ENCODE measurements around the gene NT5C.

NT5C gene

DNA sequence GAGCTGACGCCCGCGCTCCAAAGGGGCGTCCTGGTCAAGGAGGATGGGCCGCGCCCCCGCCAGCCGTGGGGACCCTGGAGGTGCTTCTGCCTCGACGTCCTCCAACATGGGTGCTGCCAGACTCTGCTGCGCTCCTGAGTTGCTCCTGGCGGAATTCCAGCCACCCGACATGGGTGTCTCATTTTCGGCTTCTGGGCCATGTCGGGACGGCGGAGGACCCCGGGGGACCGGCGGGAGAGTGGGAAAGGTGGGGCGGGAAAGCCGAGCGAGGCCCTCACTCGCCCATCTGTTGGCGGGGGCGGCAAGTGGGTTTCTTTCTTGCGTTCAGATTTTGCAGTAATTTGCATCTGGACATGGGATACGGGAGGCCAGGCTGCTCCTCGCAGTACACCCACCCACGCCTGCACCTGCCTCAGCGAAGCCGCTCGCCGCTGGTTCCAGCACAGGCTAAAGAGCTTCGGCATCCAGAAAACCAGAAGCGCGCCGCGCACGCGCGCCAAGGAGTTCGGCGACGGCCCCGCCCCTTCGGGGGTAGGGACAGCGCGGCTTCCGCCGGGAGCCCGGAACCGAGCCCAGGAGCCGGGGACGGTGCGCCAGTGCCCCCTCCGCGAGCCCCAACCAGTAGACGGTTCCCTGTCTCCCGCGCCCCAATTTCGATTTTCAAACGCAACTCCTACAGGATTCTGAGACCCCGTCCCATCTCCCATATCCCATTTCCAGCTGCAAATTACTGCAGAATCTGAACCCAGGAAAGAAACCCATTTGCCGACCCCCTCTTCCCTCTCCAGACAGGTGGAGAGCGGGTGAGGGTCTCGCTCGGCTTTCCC is 21.9 kb downstream of the NT5C start, which contains the start of gene ARMC7:
TSS of gene ARMC7 (plus strand) at position 563 of the 827 bp plus-strand sequence. CDS start 320 bp downstream, outside the sequence.
- TF ChIP-seq GATA3 (IDR thresholded peaks at IDR 0.05; ENCODE audit: low read depth, low read length) = no peak
- TF ChIP-seq GATA2 (IDR thresholded peaks at IDR 0.05; ENCODE audit: low read depth, low read length) = no peak

GRCh38 chr17:75109046-75109406 is 22.5 kb downstream of the NT5C start:
- no peak for TF ChIP-seq GATA2 (IDR thresholded peaks at IDR 0.05; ENCODE audit: low read depth, low read length)
- no peak for TF ChIP-seq GATA3 (IDR thresholded peaks at IDR 0.05; ENCODE audit: low read depth, low read length)

DNA sequence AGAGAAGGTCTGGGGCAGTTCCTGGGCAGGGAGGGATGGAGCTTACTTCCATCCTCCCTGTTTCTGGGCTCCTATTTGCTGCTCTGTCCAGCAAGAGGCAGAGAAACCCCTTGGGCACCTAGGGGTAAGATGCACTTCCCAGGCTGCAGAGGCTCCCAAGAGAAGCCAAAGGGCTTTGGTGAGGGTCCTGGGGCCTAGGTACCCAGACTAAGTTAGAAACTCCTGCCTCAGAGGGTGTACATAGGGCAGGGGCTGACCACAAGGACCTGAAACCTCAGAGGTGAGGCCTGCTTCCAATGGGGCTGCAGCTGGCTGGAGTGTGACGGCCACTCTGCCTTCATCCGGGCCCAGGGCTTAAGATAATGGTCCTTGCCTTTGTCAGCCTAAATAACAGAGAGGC is 23.3 kb downstream of the NT5C start:
- no peak for TF ChIP-seq GATA2 (IDR thresholded peaks at IDR 0.05; ENCODE audit: low read depth, low read length)
- no peak for TF ChIP-seq GATA3 (IDR thresholded peaks at IDR 0.05; ENCODE audit: low read depth, low read length)

GRCh38 chr17:75105126-75106080 is 26.1 kb downstream of the NT5C start:
- no peak; the same call in 1 of the 2 replicates for TF ChIP-seq GATA2 (IDR thresholded peaks at IDR 0.05; ENCODE audit: low read depth, low read length)
- no peak for TF ChIP-seq GATA3 (IDR thresholded peaks at IDR 0.05; ENCODE audit: low read depth, low read length)

DNA sequence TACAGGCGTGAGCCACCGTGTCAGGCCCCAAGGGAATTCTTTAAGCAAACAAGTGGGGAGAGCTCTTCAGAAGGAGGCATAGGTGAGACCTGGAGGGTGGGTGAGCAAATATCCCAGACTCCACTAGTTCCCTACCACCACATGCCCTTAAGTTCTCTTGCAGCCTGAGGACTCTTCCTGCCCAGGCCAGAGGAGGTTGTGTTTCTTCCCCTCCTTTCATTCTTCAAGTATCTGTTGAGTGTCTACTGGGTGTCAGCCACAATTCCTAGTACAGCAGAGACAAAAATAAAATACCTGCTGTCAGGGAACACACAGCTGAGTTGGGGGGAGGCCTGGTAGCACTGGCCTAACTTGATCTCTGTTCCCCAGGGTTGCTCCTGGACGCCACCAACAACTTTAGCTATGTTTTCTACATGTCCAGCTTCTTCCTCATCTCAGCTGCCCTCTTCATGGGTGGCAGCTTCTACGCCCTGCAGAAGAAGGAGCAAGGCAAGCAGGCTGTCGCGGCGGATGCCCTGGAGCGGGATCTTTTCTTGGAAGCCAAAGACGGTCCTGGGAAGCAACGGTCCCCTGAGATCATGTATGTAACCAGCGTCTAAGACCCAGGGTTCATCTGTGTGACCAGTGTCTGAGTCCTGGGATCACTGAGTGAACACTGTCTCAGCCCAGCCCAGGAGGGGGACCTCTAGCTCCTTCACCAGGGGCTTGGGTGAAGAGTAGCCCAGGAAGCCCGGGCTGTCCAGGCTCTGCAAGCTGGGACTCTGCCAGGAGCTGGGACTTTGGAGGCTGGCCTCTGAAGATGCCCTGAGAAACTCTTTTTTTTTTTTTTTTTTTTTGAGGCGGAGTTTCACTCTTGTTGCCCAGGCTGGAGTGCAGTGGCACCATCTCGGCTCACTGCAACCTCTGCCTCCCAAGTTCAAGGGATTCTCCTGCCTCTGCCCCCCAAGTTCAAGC is 27.7 kb downstream of the NT5C start:
- TF ChIP-seq GATA2 (IDR thresholded peaks at IDR 0.05; ENCODE audit: low read depth, low read length) (no peak), GATA3 (IDR thresholded peaks at IDR 0.05; ENCODE audit: low read depth, low read length) (no peak)

DNA sequence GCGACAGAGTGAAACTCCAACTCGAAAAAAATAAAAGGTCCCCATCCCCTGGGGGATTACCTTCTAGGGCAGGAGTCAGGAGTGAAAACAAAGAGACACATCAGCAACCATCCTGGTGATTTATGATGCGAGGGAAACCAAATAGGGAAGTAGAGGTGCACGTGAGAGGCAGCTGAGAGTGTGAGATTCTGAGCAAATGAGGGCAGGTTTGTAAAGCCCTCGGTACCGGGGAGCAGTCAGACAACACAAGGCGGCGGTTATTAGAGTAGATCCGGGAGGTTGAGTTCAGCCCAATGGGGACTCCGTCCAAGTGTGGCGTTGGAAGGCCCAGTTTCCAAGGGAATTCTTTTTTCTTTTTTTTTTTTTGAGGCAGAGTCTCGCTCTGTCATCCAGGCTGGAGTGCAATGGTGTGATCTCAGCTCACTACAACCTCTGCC is 29.1 kb downstream of the NT5C start:
- no peak for TF ChIP-seq GATA3 (IDR thresholded peaks at IDR 0.05; ENCODE audit: low read depth, low read length)
- no peak for TF ChIP-seq GATA2 (IDR thresholded peaks at IDR 0.05; ENCODE audit: low read depth, low read length)

DNA sequence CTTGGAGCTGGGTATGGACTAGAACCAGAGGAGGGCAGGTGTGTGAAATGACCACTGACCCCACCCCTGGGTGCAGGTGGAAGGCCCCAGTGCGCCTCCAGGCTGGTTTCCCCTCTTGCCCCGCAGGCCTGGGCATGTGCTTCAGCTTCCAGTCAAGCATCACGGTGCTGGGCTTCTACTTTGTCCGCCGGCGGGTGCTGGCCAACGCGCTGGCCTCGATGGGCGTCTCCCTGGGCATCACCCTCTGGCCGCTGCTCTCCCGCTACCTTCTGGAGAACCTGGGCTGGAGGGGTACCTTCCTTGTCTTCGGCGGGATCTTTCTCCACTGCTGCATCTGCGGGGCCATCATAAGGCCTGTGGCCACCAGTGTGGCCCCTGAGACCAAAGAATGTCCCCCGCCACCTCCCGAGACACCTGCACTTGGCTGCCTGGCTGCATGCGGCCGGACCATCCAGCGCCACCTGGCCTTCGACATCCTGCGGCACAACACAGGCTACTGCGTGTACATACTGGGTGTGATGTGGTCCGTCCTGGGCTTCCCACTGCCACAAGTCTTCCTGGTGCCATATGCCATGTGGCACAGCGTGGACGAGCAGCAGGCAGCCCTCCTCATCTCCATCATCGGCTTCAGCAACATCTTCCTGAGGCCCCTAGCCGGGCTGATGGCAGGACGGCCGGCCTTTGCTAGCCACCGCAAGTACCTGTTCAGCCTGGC is 31.5 kb downstream of the NT5C start:
- TF ChIP-seq GATA2 (IDR thresholded peaks at IDR 0.05; ENCODE audit: low read depth, low read length) = no peak
- no peak for TF ChIP-seq GATA3 (IDR thresholded peaks at IDR 0.05; ENCODE audit: low read depth, low read length)

DNA sequence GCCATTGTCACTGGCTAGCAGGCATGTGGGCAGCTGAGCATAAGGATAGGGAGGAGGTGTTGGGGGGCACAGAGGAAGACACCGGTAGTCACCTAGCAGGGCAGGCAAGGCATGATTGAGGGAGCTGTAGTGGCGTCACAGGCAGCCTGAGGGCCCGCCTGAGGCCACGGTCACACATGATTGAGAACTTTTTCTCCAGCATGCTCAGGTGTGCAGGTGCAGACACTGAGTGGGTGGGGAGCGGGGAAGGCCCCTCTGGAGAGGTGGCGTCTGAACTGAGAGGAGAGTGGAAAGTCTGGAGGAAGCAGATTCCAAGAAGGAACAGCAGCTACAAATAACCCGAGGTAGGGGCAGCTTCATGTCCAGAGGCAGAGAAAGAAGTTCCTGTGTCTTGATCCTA is 32.7 kb downstream of the NT5C start:
- TF ChIP-seq GATA2 (IDR thresholded peaks at IDR 0.05; ENCODE audit: low read depth, low read length) = no peak
- TF ChIP-seq GATA3 (IDR thresholded peaks at IDR 0.05; ENCODE audit: low read depth, low read length) = no peak

DNA sequence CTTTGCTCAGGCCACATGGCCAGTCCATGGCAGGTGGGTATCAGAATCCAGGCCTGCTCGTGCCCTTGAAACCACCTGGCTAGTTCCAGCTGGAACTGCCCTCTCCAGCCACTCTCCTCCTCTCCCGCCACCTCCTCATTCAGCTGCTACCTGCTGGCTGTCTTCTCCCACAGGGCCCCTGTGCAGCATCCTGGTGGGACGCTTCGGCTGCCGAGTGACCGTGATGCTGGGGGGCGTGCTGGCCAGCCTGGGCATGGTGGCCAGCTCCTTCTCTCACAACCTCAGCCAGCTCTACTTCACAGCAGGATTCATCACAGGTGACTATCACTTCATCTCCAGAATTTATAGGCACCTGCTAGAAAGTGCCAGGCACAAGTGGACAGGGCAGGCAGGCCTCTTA is 33.7 kb downstream of the NT5C start:
- TF ChIP-seq GATA2 (IDR thresholded peaks at IDR 0.05; ENCODE audit: low read depth, low read length) = no peak
- TF ChIP-seq GATA3 (IDR thresholded peaks at IDR 0.05; ENCODE audit: low read depth, low read length) = no peak

DNA sequence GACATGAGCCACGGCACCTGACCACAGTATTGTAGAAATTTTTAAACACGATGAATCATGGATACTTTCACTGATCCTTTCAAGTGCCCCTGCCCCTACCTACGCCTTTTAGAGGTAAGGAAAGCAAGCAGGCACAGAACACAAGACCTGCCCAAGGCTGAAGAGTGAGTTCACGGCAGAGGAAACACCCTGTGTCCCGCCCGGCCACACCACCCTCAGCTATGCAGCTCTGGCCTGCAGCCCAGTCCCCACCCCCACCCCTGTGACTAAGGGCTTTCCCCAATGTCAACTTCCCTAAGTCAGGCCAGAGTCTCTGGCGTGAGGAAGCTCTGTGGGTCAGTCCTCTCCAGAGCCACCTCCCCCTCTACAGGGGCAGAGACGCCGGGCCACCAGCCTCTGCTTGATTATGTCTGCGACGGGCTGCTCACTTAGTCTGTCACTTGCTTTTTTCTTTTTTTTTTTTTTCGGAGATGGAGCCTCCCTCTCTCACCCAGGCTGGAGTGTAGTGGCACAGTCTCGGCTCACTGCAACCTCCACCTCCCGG is 35.4 kb downstream of the NT5C start:
- TF ChIP-seq GATA2 (IDR thresholded peaks at IDR 0.05; ENCODE audit: low read depth, low read length) = no peak
- no peak for TF ChIP-seq GATA3 (IDR thresholded peaks at IDR 0.05; ENCODE audit: low read depth, low read length)

DNA sequence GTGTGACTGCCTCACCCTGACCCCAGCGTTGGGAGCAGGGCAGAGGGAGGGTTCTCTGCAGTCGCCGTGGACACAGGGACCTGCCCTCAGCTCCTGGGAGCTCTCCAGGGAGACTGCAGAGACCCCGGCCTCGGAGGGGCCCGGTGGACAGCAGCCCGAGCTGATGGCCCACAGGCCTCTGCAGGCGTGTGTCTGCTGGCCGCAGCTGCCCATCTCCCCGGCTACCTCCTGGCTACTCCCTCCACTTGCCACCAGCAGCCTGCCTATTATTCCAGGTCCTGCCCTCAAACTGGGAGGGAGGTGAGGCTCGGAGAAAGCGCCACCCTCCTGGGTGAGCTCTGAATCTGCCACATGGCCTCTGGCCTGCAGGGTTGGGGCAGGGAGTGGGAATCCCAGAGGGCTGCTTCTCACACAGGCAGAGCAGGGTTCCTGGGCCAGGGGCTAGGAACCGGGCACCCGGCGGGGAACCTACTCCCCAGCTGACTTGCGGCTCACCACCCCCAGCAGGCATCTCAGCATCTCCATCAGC is 36.6 kb downstream of the NT5C start:
- TF ChIP-seq GATA3 (IDR thresholded peaks at IDR 0.05; ENCODE audit: low read depth, low read length) (no peak), GATA2 (IDR thresholded peaks at IDR 0.05; ENCODE audit: low read depth, low read length) (no peak)

GRCh38 chr17:75093548-75094158 is 37.9 kb downstream of the NT5C start:
- no peak for TF ChIP-seq GATA3 (IDR thresholded peaks at IDR 0.05; ENCODE audit: low read depth, low read length)
- TF ChIP-seq GATA2 (IDR thresholded peaks at IDR 0.05; ENCODE audit: low read depth, low read length) = no peak

Measured in SH-SY5Y (cell line).